ENCODE results near the gene THEMIS. TPM values are rescaled to one million over a fixed set of nuclear protein-coding genes. Genes with fewer than 3 reads are reported as not detected.

Gene THEMIS
- total RNA-seq, 1 donor, result under 0.01 TPM

DNA sequence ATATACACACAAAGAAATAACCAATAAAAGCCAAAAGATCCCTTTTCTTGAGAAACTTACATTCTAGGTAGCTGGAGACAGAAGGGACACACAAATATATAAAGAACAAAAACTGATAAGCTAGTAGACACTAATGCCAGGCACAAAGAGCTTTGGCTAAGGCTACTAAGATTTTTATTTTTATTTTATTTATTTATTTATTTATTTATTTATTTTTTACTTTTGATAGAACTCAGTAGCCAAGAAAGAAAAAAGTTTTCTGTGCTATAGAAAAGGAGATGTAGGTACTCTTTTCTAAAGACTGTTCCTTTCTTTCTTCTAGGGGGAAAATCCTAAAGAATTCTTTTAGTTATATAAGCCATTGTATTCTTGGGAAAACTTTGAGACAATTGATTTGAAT, 34.1 kb downstream of the THEMIS start:
- TF ChIP-seq, protein P1, sequence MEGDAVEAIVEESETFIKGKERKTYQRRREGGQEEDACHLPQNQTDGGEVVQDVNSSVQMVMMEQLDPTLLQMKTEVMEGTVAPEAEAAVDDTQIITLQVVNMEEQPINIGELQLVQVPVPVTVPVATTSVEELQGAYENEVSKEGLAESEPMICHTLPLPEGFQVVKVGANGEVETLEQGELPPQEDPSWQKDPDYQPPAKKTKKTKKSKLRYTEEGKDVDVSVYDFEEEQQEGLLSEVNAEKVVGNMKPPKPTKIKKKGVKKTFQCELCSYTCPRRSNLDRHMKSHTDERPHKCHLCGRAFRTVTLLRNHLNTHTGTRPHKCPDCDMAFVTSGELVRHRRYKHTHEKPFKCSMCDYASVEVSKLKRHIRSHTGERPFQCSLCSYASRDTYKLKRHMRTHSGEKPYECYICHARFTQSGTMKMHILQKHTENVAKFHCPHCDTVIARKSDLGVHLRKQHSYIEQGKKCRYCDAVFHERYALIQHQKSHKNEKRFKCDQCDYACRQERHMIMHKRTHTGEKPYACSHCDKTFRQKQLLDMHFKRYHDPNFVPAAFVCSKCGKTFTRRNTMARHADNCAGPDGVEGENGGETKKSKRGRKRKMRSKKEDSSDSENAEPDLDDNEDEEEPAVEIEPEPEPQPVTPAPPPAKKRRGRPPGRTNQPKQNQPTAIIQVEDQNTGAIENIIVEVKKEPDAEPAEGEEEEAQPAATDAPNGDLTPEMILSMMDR (IDR thresholded peaks at IDR 0.05; ENCODE audit: insufficient read depth, low read length), result no peak
- no peak overlapping the region for H3K4me3 ChIP-seq (ENCODE audit: low read depth, low read length)
- no peak for DNase-seq (ENCODE audit: low read depth)

DNA sequence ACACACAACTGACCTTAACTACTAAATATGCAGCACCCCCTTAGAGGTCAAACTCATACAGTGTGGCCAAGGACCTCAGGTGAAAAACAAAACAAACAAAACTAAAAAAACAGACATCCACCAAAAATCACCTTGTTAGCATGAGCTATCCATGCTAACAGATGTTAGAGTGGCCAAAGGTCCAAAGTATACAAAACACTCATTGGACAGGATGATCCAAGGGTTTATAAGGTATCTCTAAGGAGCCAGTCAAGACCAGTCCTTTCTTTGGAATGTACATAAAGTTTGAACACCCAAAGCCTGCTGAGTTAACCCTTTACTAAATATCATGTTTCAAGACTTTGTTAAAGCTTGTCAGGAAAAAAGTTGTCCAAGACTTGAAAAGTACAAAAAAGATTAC, 35.8 kb downstream of the THEMIS start:
- TF ChIP-seq, protein P1 (IDR thresholded peaks at IDR 0.05; ENCODE audit: insufficient read depth, low read length), result no peak
- DNase-seq (ENCODE audit: low read depth), result no peak
- H3K4me3 ChIP-seq (ENCODE audit: low read depth, low read length), result no peak overlapping the region

DNA sequence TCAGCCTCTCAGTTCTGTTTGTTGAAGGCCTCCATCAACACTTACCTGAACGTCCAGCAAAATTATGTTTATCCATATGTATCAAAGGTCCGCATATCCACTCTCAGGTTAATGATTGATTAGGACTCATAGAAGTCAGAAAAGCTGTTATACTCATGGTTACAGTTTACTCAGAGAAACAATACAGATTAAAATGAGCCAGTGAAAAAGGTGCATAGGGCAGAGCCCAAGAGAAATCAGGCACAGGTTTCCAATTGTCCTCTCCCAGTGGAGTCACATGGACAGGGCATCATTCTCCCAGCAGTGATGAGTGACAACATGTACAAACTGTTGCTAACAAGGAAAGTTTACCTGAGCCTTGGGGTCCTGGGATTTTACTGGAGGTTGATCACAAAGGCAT, 36.2 kb downstream of the THEMIS start:
- TF ChIP-seq, protein P1 (IDR thresholded peaks at IDR 0.05; ENCODE audit: insufficient read depth, low read length), result no peak
- DNase-seq (ENCODE audit: low read depth), result no peak
- H3K4me3 ChIP-seq (ENCODE audit: low read depth, low read length), result no peak overlapping the region

DNA sequence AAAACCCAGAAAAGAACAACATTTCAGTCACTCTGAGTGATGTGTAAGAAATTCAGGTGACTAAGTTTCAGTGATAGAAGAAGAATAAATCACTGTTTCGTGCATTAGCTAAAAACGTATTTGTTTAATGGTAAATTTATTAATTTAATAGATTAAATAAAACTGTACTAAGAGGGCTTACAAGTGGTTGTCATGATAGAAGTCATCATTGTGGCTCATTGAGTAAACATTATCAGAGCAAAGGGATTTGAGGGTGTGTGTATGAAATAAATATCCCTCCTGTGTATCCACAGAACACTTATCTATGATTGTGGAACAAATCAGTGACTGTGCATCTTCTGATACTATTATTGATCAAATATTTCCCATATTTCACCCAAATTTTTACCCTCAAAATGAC, 40.1 kb downstream of the THEMIS start:
- TF ChIP-seq, protein P1 (IDR thresholded peaks at IDR 0.05; ENCODE audit: insufficient read depth, low read length), result no peak
- no peak for DNase-seq (ENCODE audit: low read depth)
- no peak overlapping the region for H3K4me3 ChIP-seq (ENCODE audit: low read depth, low read length)

DNA sequence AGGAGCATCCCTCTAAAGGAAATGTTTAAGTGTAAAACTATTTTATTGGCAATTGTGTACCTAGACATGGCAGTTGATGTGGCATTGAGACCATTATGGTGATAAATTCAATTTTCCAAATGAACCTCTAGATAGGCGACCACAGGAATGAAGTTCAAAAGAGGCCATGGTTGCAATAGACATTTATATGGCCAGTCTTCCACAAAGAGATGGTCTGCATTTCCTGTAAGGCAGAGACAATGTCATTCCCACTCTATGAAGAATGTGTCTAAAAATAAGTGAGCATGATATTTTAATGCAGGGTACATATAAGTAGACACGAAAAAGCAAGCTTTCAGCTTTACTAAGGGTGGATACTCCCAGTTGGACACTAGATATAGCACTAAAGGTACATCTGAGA, 40.9 kb downstream of the THEMIS start:
- TF ChIP-seq, protein P1 (IDR thresholded peaks at IDR 0.05; ENCODE audit: insufficient read depth, low read length), result no peak
- no peak overlapping the region for H3K4me3 ChIP-seq (ENCODE audit: low read depth, low read length)
- no peak for DNase-seq (ENCODE audit: low read depth)

DNA sequence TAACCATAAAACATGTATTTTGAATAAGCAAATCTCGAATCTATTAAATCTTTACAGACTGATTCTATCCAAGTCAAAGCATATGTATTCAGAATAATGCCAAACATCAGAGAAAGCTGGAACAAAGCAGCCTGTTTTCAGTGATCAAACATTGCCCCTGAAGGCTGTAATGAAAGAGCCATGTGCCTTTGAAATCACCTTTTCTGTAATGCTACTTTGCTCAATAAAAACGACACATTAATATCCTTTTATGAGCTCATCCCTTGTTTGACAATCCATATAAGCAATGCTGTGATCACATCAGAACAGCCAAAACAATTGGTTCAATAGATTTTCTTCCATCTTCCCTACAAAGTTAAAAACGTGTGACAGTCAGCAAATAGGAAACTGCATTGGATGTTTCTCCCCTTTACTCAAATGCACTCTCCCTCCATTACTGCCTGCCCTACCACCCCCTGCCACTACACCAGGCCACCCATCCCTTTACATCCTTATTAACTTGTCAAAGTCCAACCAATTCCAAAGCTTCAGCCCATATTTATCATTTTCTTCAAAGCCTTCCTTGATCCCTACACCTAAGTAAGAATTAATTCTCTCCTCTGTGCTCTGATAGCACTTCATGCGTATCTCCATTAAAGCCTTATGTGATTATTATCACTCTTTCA, 42.0 kb downstream of the THEMIS start:
- TF ChIP-seq, protein P1 (IDR thresholded peaks at IDR 0.05; ENCODE audit: insufficient read depth, low read length), result no peak
- DNase-seq (ENCODE audit: low read depth), result no peak
- no peak overlapping the region for H3K4me3 ChIP-seq (ENCODE audit: low read depth, low read length)

Data from fibroblast of the aortic adventitia (primary cell).